NCI-H345 treated with DMSO at 0.1 percent for 48 hours (cell line): ENCODE data around the gene ACTR1A.
A peak's percentile ranks its signal among the peaks of the same experiment; 100 is the strongest.
"Not testable (repeated sequence)": the region's sequence is repeated elsewhere in the genome, so short reads cannot be mapped to it uniquely, and the experiment has no call there.

Experiments
- DNase-seq: peaks from one replicate; lab custom pipeline; 2025; ENCODE audit not compliant: unreplicated experiment; lab: John Stamatoyannopoulos, UW

The ACTR1A gene

GRCh38 chr10:102502337-102503151 is at the start of gene ACTR1A:
Gene ACTR1A (minus strand): TSS chr10:102502712. CDS start chr10:102502647, 65 bp downstream.
- peak; percentile 95 for DNase-seq

- DNase-seq = no peak
Observed at GRCh38 chr10:102550636-102551210, 48.2 kb upstream of the ACTR1A start.

- DNase-seq = no peak
Observed at GRCh38 chr10:102549549-102549948, 47.0 kb upstream of the ACTR1A start.

GRCh38 chr10:102546606-102547320 is 44.3 kb upstream of the ACTR1A start:
- no peak for DNase-seq

GRCh38 chr10:102545997-102546396 is 43.5 kb upstream of the ACTR1A start:
- DNase-seq = no peak

GRCh38 chr10:102545265-102545871 is 42.9 kb upstream of the ACTR1A start:
- DNase-seq = no peak

GRCh38 chr10:102542800-102543418 is 40.4 kb upstream of the ACTR1A start:
- no peak for DNase-seq

- DNase-seq = no peak
Observed at GRCh38 chr10:102540023-102540422, 37.5 kb upstream of the ACTR1A start.

- DNase-seq = no peak
Observed at GRCh38 chr10:102538811-102539210, 36.3 kb upstream of the ACTR1A start.

- DNase-seq = no peak
Observed at GRCh38 chr10:102537948-102538347, 35.4 kb upstream of the ACTR1A start.

GRCh38 chr10:102537367-102537766 is 34.9 kb upstream of the ACTR1A start:
- DNase-seq = no peak

- no peak for DNase-seq
Observed at GRCh38 chr10:102535481-102536147, 33.1 kb upstream of the ACTR1A start.

GRCh38 chr10:102534966-102535365 is 32.5 kb upstream of the ACTR1A start:
- not testable (repeated sequence) for DNase-seq

- DNase-seq = no peak
Observed at GRCh38 chr10:102534333-102534732, 31.8 kb upstream of the ACTR1A start.

- DNase-seq = no peak
Observed at GRCh38 chr10:102527546-102527945, 25.0 kb upstream of the ACTR1A start.

GRCh38 chr10:102524746-102525145 is 22.2 kb upstream of the ACTR1A start:
- no peak for DNase-seq

GRCh38 chr10:102523250-102524029 is 20.9 kb upstream of the ACTR1A start:
- DNase-seq = no peak

GRCh38 chr10:102522874-102523249 is 20.4 kb upstream of the ACTR1A start:
- no peak for DNase-seq

- no peak for DNase-seq
Observed at GRCh38 chr10:102519246-102519825, 16.8 kb upstream of the ACTR1A start.
